ENCODE results near the gene SLC12A4.
"Not testable (repeated sequence)": the region's sequence is repeated elsewhere in the genome, so short reads cannot be mapped to it uniquely, and the experiment has no call there.

The SLC12A4 gene

GRCh38 chr16:67917852-67918236 is 50.6 kb downstream of the SLC12A4 start:
- no peak for TF ChIP-seq CTCF (conservative IDR thresholded peaks at IDR 0.05; ENCODE audit: control insufficient read depth, insufficient read depth, low read depth, low read length)
- peak; percentile 95 for DNase-seq (ENCODE audit: low read depth)
- H3K4me3 ChIP-seq (ENCODE audit: control insufficient read depth, low read depth, low read length) = no peak overlapping the region

- TF ChIP-seq CTCF (conservative IDR thresholded peaks at IDR 0.05; ENCODE audit: control insufficient read depth, insufficient read depth, low read depth, low read length) = no peak
These were observed 51.1 kb downstream of the SLC12A4 start for GRCh38 chr16:67917140-67917851.

GRCh38 chr16:67915831-67916723 is 52.4 kb downstream of the SLC12A4 start:
- no peak overlapping the region for H3K4me3 ChIP-seq (ENCODE audit: control insufficient read depth, low read depth, low read length)
- no peak for DNase-seq (ENCODE audit: low read depth)
- TF ChIP-seq CTCF (conservative IDR thresholded peaks at IDR 0.05; ENCODE audit: control insufficient read depth, insufficient read depth, low read depth, low read length) = no peak

More at GRCh38 chr16:67917140-67917851, 51.1 kb downstream of the SLC12A4 start:
- DNase-seq (ENCODE audit: low read depth) = no peak
- H3K4me3 ChIP-seq (ENCODE audit: control insufficient read depth, low read depth, low read length) = no peak overlapping the region

- H3K4me3 ChIP-seq (ENCODE audit: control insufficient read depth, low read depth, low read length); DNase-seq (ENCODE audit: low read depth): not testable (repeated sequence)
These were observed 53.0 kb downstream of the SLC12A4 start for GRCh38 chr16:67915496-67915769.

DNA sequence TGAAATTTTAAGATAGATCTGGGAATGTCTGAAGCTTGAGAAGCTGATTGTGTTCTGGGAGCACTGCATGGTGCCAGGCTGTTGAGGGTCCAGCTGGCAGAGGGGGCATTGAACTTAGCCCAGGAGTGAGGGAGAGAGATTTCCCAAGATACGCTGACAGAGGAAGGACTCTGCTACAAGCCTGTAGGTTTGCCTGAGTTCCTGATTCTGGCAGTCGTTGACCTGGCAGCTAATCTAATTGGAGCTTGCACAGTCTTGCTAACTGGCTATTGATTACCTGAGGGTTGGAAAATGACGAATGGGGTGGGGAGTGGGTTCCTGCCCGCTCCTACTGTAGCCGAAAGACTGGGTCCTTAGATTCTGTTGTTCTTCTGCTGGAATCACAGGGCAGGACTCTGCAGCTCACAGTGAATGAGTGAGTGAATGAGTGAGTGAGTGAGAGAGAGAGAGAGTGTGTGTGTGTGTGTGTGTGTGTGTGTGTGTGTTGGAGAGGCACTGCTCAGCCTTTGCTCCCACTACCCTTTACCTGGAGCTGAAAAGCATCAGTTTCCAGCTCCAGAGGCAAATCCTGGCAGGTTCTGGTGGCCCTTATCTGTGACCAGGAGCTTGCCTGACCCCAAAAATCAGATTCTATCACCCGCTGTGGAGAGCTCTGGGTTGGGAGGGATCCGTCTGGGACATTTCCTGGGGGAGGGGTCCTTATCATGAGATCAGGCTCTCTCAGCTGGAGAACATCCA is 53.5 kb downstream of the SLC12A4 start:
- no peak for TF ChIP-seq CTCF (conservative IDR thresholded peaks at IDR 0.05; ENCODE audit: control insufficient read depth, insufficient read depth, low read depth, low read length)
- no peak overlapping the region for H3K4me3 ChIP-seq (ENCODE audit: control insufficient read depth, low read depth, low read length)
- no peak for DNase-seq (ENCODE audit: low read depth)

GRCh38 chr16:67910158-67910557 is 58.3 kb downstream of the SLC12A4 start:
- no peak for TF ChIP-seq CTCF (conservative IDR thresholded peaks at IDR 0.05; ENCODE audit: control insufficient read depth, insufficient read depth, low read depth, low read length)
- DNase-seq (ENCODE audit: low read depth) = peak; percentile 74
- no peak overlapping the region for H3K4me3 ChIP-seq (ENCODE audit: control insufficient read depth, low read depth, low read length)
